SK-N-SH (cell line): ENCODE results near the gene PARN.

Experiments
- ELF1 ChIP-seq: IDR thresholded peaks from 2 replicates; pipeline ENCODE4 v1.4.0; 2012
- USF2 ChIP-seq: fragments of 150-350 bp; IDR thresholded peaks from 2 replicates; pipeline ENCODE4 v1.6.1; 2017; ENCODE audit warnings: antibody characterized with exemption, low read length, low read depth, borderline replicate concordance

GRCh38 chr16:14549789-14550153 is 80.3 kb downstream of the PARN start:
- TF ChIP-seq USF2 (no peak), ELF1 (no peak)
